Pons (tissue), 1 donor: ENCODE measurements around the gene WWP2.
"Not testable (repeated sequence)": the region's sequence is repeated elsewhere in the genome, so short reads cannot be mapped to it uniquely, and the experiment has no call there.

Source experiments
- DNase-seq: peaks from one replicate; pipeline ENCODE4 v3.0.0-alpha.2; 2016; ENCODE audit warnings: low spot score

Gene WWP2

DNA sequence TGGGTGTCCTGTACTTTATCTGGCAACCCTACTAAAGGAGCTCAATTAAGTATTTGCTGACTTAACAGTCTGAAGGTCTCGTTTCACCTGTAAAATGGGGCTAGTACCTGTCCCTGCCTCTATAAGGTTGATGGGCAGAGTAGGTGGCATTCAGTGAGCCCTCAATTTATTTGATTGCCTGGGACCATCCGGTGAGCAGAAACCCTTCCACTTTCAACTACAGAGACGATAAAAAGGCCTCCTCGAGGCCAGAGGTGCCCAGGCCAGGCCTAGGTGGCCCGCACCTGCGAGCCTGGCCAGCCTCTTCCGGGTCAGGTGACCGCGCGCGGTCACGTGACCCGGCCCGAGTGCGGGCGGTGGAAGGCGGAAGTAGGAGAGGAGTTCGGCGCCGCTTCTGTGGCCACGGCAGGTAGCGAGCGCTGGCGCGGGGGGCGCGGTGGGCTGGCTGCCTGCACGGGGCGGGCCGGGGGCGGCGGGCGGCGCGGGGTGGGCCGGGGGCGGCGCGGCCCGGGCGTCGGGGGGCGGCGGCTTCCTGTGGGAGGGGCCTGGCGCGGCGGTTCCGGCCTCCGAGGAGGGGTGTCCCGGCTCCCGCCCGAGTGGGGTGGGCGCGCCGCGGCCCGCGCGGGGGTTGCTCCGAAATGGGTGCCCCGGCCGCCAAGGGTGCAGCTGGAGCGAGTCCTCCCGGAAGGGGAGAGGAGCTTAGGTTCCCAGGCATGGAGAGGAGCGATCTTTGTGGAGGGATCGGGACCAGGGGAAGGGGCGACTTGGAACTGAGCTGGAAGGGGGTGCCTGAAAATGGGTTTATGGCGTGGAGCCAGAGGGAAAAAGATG, at the start of gene WWP2:
TSS of gene WWP2 (plus strand) at position 350 of the 831 bp plus-strand sequence. CDS start 24,679 bp downstream, outside the sequence.
- DNase-seq, result peak; percentile 78

- DNase-seq, result no peak
Measured at GRCh38 chr16:69712914-69713581, 49.1 kb upstream of the WWP2 start.

- DNase-seq, result peak; percentile 58
Measured at GRCh38 chr16:69717066-69717465, 45.1 kb upstream of the WWP2 start.

DNA sequence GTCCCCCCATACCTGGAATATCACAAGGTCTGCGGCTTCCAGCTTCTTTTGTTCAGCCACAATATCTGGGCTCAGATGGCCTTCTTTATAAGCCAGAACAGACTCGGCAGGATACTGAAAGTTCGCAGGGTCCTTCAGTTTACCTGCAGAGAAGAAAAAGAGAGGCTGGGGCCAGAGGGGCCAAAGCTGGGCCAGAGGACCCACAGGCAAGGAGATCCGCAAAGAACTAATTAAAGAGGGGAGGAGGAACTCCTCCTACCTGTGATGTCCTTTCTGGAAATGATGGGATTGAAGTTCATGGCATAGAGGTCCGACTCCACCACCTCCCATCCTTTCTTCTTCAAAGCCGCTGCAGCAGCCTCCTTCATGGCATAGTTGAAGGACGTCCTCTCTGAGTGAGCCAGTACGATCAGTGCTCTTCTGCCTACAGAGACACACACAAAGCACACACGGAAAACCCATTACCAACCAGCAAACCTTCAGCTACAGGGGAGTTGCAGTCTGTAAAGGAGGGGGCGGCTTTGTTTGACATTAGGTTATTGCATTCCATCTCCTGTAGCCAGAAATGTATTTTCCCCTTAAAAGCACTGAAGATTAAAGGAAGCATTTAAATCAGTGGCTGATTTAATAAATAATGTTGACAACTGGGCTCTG, 43.9 kb upstream of the WWP2 start:
- DNase-seq, result no peak

GRCh38 chr16:69720822-69721430, 41.2 kb upstream of the WWP2 start:
- no peak for DNase-seq

DNA sequence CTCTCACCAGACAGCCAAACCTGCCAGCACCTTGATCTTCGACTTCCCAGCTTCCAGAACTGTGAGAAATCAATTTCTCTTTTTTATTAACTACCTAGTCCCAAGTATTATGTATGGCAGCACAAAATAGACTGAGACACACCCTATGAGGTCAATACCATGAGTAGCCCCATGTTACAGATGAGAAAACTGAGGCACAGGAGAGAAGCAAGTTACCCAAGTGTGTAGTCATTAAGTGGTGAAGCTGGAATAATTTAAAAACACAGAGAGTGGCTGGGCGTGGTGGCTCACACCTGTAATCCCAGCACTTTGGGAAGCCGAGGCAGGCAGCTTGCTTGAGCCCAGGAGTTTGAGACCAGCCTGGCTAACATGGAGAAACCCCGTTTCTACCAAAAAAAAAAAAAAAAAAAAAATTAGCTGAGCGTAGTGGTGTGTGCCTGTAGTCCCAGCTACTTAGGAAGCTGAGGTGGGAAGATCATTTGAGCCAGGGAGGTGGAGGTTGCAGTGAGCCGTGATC, 40.6 kb upstream of the WWP2 start:
- no peak for DNase-seq

DNA sequence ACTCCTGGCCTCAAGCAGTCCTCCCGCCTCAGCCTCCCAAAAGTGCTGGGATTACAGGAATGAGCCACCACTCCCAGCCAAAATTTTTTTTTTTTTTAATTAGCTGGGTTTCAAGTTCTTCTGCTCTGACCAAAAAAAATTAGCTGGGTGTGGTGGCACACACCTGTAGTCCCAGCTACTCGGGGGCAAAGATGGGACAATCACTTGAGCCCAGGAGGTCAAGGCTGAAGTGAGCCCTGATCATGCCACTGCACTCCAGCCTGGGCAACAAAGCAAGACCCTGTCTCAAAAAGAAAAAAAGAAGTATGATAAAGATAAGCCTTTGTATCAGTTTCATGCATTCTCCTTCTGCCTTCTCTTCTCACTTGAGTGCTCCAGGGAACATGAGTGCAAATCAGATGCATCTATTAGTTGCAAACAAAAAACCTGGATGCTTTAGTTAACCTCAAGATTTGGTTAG, 37.7 kb upstream of the WWP2 start:
- DNase-seq, result no peak

DNA sequence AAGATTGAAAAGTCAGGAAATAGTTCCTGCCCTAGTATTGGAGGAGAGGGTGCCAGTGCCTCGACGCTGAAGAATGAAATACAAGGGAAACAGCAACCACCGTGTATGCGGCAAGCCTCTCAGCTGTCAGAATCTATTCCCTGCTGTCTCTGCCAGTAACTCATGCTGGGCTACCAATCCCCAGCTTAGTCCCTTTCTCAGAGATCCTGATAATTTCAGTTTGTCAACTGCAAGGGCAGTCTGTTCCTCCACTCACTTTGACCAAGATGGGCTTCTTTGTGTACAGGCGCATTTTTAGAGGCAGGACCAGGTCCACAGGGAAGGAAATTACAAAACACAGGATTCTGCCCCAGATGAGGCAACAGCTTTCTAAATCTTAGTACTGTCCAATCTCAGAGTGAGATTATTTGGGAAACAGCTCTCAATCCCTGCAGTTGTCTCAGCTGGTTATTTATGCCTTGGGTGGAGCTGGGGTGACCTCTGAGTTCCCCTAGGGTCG, 37.1 kb upstream of the WWP2 start:
- no peak for DNase-seq

- no peak for DNase-seq
Measured at GRCh38 chr16:69725480-69726312, 36.4 kb upstream of the WWP2 start.

DNA sequence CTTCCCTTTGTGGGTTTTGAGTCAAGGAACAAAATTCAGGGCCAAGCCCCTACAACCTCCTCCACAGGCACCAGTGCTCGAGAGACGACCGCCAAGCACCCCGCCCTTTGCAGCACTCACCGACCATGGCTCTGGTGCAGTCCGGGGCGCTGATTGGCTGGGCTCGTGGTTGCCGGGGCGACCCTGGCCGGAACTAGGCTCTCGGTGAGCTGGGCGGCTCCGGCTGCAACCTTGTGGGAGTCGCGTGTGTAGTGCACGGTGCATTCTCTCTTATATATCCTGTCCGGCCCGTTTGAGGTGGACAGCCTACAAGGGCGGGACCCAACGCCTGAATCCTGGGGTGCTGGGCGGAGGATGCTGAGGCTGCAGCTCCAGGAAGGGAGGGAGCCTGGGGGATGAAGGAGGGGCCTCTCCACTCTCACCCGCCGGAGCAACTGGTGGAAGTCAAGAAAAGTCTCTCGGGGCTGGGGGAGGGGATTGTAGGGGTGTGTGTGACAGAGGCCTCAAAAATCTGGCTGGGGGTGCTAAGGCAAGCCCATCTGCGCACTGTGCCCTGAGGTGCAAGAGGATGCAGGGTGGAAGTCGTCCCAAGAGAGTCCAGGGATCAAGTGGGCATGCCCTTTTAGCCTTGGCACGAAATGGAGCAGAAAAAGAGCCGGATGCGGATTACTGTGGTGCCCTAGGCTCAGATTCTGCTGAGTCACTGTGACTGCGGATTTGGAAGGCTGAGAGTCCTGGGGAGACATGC, 35.6 kb upstream of the WWP2 start, which contains the start of gene NQO1:
TSS of gene NQO1 (minus strand) at position 248 of the 748 bp plus-strand sequence. CDS start at position 127, 121 bp downstream.
- peak; percentile 82 for DNase-seq

- peak; percentile 64 for DNase-seq
Measured at GRCh38 chr16:69727916-69728270, 34.2 kb upstream of the WWP2 start.

GRCh38 chr16:69729030-69729429, 33.1 kb upstream of the WWP2 start:
- not testable (repeated sequence) for DNase-seq

GRCh38 chr16:69731280-69731679, 30.9 kb upstream of the WWP2 start:
- not testable (repeated sequence) for DNase-seq

DNA sequence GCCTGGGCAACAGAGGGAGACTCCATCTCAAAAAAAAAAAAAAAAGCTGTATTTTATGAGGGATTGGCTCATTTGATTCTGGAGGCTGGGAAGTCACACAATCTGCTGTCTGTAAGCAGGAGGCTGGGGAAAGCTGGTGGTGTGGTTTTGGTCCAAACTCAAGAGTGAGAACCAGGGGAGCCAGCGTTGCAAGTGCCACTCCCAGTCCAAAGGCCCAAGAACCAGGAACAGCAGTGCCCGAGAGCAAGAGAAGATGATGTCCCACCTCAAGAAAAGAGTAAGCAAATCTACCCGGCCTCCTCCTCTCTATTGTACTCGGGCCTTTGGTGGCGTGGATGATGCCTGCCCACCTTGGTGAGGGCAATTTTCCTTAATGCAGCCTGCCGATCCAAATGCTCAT, 30.0 kb upstream of the WWP2 start:
- DNase-seq, result no peak

GRCh38 chr16:69741519-69741918, 20.6 kb upstream of the WWP2 start:
- no peak for DNase-seq

GRCh38 chr16:69741951-69742904, 19.9 kb upstream of the WWP2 start:
- DNase-seq, result no peak

DNA sequence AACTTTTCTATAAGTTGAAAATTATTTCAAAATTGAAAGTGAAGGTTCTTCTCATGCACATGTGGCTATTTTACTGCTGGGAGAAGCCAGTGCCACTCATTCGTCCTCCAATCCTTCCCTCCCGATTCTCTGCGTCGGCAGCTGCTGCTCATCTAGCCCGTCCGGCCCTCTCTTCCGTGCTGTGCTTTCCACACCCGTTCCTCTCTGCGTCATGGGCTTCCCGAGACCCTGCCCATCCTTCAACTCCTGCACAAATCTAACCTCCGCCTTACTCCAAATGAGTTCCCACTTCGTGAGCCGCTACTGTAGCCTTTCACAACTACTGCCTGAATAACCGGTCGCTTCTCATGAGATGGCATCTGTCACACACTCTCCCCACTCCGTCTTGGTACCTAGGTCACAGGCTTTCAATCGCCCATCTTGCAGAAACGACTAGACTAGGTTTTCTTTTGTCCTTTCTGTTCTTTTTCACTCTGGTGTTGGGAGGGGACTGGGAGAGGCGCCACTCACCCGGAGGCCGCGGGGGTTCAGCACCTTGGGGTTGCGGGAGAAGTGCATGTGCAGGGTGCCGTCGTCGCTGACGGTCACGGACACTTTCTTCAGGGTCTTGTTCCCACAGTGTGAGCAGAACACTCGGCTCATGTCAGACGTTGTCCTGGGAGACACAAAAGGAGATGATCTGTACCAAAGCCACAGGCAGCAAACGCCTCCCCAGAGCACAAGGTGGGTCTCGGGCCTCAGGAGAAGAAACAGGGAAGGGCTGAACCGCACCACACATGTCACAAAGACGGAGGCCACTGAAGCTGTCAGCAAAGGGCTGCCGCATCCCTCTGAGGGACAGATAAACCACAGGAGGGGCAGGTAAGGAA, 17.5 kb upstream of the WWP2 start:
- DNase-seq, result no peak

DNA sequence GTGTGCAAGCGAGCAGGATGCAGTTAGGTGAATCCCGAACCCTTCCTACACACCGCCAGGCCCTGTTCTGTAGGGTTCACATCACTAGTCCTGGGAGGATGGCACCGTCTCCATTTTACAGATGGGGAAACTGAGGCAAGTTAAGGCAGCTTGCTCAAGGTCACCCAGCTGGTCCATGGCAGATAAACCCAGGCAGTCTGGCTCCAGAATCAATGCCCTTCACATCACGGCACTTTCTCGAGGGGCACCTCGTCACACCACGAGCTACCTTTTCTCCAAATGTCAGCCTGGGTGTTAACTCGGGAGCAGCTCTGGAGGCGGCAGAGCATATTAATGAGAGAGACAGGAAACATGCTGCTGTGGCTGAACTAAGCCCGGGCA, 16.9 kb upstream of the WWP2 start:
- DNase-seq, result no peak
